ENCODE data around the gene DMD.

- no peak for TF ChIP-seq REST (IDR thresholded peaks at IDR 0.05; ENCODE audit: borderline replicate concordance)
- no peak for TF ChIP-seq CTCF (IDR thresholded peaks at IDR 0.05; ENCODE audit: poor library complexity, severe bottlenecking)
Observed at GRCh38 chrX:31201503-31201902, 2009.8 kb downstream of the DMD start.
